ENCODE results near the gene FILIP1L. TPM values are rescaled to one million over a fixed set of nuclear protein-coding genes. Genes with fewer than 3 reads are reported as not detected.

FILIP1L gene
- total and polyA plus RNA-seq, 2 of the 8 experiments (the other 6 are each of a cell fraction or from before 2014, with no cell fraction given), result 0.06 to 0.09 TPM

GRCh38 chr3:99945328-99945995 is 168.8 kb downstream of the FILIP1L start:
- FAIRE-seq (no peak), DNase-seq (ENCODE audit: low read depth in 1 of 2, low spot score in 2 of 2) (no peak)
- POLR2A ChIA-PET (ENCODE audit: partially characterized antibody), result interaction anchor here (1.4 kb wide), 1 partner anchor 10 kb away, joined by 3 read pairs; no protein-coding TSS in a partner anchor
- H3K9me3 ChIP-seq (ENCODE audit: insufficient read depth in 2 of 2, low read depth in 1 of 2, low read length in 1 of 2), result no peaks in the 10 kb centered on the region
- H2AK5ac ChIP-seq (ENCODE audit: low read depth, low read length), result no peak overlapping the region
- no peak overlapping the region for H4K91ac ChIP-seq (replicated peaks; ENCODE audit: insufficient read length, low read length)
- H2BK20ac ChIP-seq (ENCODE audit: low read length), result no peak overlapping the region
- H2BK15ac ChIP-seq (ENCODE audit: low read length), result no peak overlapping the region
- no peak overlapping the region for H3K56ac ChIP-seq (replicated peaks; ENCODE audit: insufficient read length, low read depth, low read length)
- H3K27ac ChIP-seq (ENCODE audit: low read depth, low read length), result no peak overlapping the region
- no peak overlapping the region for H3K9ac ChIP-seq (replicated peaks in 1 of 4; ENCODE audit: extremely low read depth in 1 of 4, low read depth in 3 of 4, low read length in 3 of 4)
- no peak overlapping the region for H3K14ac ChIP-seq (ENCODE audit: insufficient read length)
- H2BK5ac ChIP-seq (ENCODE audit: low read depth, low read length), result no peak overlapping the region; the same call in 1 of the 2 replicates
- H4K20me1 ChIP-seq (replicated peaks in 1 of 2; ENCODE audit: control insufficient read depth in 1 of 2, insufficient read depth in 2 of 2, low read length in 2 of 2), result no peaks in the 10 kb centered on the region
- WGBS, 2 experiments (ENCODE audit: extremely low coverage in 1 of 2, insufficient coverage in 1 of 2, insufficient read length in 1 of 2, insufficient replicate concordance in 2 of 2, low coverage in 1 of 2, low lambda C conversion rate in 2 of 2, missing lambda C conversion rate in 1 of 2), result 81% methylated on average over 5 of the region's 5 CpGs; no CpG with 5 or more reads in 1 of the 2 experiments
- H2BK12ac ChIP-seq (ENCODE audit: low read depth, low read length), result no peak overlapping the region
- H3K4me2 ChIP-seq (ENCODE audit: insufficient read depth in 1 of 2, low read depth in 2 of 2, low read length in 2 of 2), result 0 out of 4 replicates have a peak overlapping the region, but pooled peaks of 1 of the 2 experiments have one; percentile 7
- H2AFZ ChIP-seq (ENCODE audit: low read length), result no peak overlapping the region
- CTCF ChIA-PET (ENCODE audit: partially characterized antibody), result interaction anchor here (0.6 to 1.5 kb wide), 4 partner anchors 25 to 735 kb away, joined by 3 to 4 read pairs (median 3); no protein-coding TSS in a partner anchor
- no peak overlapping the region for H3K23ac ChIP-seq (ENCODE audit: insufficient read length)
- peaks cover 3% of the 10 kb centered on the region; the same call in 1 of the 2 replicates for H3K79me1 ChIP-seq (ENCODE audit: low read depth, low read length)
- H3K23me2 ChIP-seq (ENCODE audit: low read depth, low read length), result no peaks in the 10 kb centered on the region
- H3K4me1 ChIP-seq (replicated peaks in 1 of 4; ENCODE audit: control insufficient read depth in 3 of 4, insufficient read depth in 4 of 4, low read length in 3 of 4), result peaks cover 0 to 9% (median 2%) of the 10 kb centered on the region in 4 experiments; a peak in 5 of 7 replicates
- no peaks in the 10 kb centered on the region for H3K27me3 ChIP-seq (replicated peaks in 1 of 4; ENCODE audit: control insufficient read depth in 3 of 4, extremely low read depth in 1 of 4, insufficient read depth in 3 of 4, low read length in 3 of 4)
- no peak overlapping the region for H4K5ac ChIP-seq (ENCODE audit: insufficient read length, low read depth, low read length)
- H2BK120ac ChIP-seq (replicated peaks; ENCODE audit: low read depth, low read length), result no peak overlapping the region
- H4K8ac ChIP-seq (ENCODE audit: extremely low read depth, insufficient read depth, low read length), result no peak overlapping the region
- H3K18ac ChIP-seq (ENCODE audit: extremely low read depth, low read length), result peak overlapping the region; percentile 20; the same call in 1 of the 2 replicates
- no peaks in the 10 kb centered on the region for H3K36me3 ChIP-seq (ENCODE audit: control insufficient read depth in 2 of 4, insufficient read depth in 4 of 4, low read length in 3 of 4)
- H3K4ac ChIP-seq (replicated peaks; ENCODE audit: insufficient read length, low read depth, low read length), result no peak overlapping the region
- H3K4me3 ChIP-seq (ENCODE audit: extremely low read depth in 1 of 4, insufficient read depth in 2 of 4, low read depth in 3 of 4, low read length in 4 of 4), result no peak overlapping the region
- no peaks in the 10 kb centered on the region for H3K79me2 ChIP-seq (ENCODE audit: control insufficient read depth in 1 of 2, insufficient read depth in 2 of 2, low read length in 2 of 2)

Data from H1 (cell line).